ENCODE measurements around the gene PTPRA.

The PTPRA gene

GRCh38 chr20:3039426-3039825 is 166.1 kb downstream of the PTPRA start:
- DNase-seq (ENCODE audit: low read depth, low spot score), result no peak
- no peak for TF ChIP-seq CTCF (IDR thresholded peaks at IDR 0.05; ENCODE audit: low read depth, low read length)
- in situ Hi-C loops (cut with HindIII; ENCODE audit: low sequenced_read_pairs), result no loop called here
- no peak overlapping the region for H3K4me3 ChIP-seq (ENCODE audit: low read depth, low read length)

DNA sequence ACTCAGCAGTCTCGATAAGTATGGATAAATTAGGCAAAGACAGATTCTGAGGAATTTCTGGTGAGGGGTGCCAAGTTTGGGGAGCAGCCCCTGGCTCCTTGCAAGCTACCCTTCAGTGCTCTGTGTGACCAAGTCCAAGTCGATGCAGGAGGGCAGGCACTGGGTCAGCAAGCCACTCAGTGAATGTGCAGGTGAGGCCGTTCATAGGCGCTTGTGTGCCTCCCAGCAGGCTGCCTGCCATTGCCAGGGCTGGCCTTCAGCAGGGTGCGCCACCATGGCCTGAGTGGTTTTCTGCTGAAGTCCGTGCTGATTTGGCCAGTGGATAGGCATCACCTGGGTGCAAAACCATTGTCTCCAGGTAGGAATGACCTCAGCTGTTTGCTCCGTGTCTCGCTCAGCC is 166.8 kb downstream of the PTPRA start:
- H3K4me3 ChIP-seq (ENCODE audit: low read depth, low read length), result no peak overlapping the region
- in situ Hi-C loops (cut with HindIII; ENCODE audit: low sequenced_read_pairs), result no loop called here
- no peak for DNase-seq (ENCODE audit: low read depth, low spot score)
- no peak for TF ChIP-seq CTCF (IDR thresholded peaks at IDR 0.05; ENCODE audit: low read depth, low read length)

DNA sequence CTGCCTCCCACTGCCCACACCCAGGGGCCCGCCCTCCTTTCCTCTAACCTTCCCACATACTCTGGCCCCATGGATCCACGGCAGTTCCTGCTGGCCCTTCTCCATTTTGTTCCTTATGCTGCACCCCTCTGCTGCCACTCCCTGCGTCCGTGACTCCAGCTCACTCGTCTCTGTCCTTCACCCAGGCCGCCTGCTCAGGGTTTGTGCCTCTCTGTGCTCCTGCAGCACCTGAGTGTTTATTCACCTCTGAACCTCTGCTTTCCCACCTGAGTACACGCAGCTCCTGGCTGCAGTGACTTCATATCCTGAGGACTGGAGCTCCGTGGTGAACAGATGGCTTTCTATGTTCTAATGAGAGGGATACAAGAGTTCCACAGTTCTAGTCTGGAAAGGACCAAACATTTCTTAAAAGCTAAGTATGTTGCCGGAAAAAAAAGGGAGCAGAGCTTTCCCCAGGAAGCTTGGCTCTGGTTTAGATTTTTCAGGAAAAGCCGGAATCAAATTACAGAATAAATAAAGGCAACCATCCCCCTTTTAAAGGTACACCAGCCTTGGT is 168.7 kb downstream of the PTPRA start:
- no peak for TF ChIP-seq CTCF (IDR thresholded peaks at IDR 0.05; ENCODE audit: low read depth, low read length)
- in situ Hi-C loops (cut with HindIII; ENCODE audit: low sequenced_read_pairs), result no loop called here
- no peak overlapping the region for H3K4me3 ChIP-seq (ENCODE audit: low read depth, low read length)
- DNase-seq (ENCODE audit: low read depth, low spot score), result peak; percentile 7

- TF ChIP-seq CTCF (IDR thresholded peaks at IDR 0.05; ENCODE audit: low read depth, low read length), result no peak
- in situ Hi-C loops (cut with HindIII; ENCODE audit: low sequenced_read_pairs), result no loop called here
Observed at GRCh38 chr20:3042625-3043024, 169.3 kb downstream of the PTPRA start.

GRCh38 chr20:3043322-3043721 is 170.0 kb downstream of the PTPRA start, which contains the start of gene GNRH2:
Gene GNRH2, plus strand, starts transcription at chr20:3043622. Its CDS starts 793 bp downstream, at chr20:3044415.
- H3K4me3 ChIP-seq (ENCODE audit: low read depth, low read length), result no peak within 1 kb of the TSS
- no peak for TF ChIP-seq CTCF (IDR thresholded peaks at IDR 0.05; ENCODE audit: low read depth, low read length)
- in situ Hi-C loops (cut with HindIII; ENCODE audit: low sequenced_read_pairs), result no loop called here
- DNase-seq (ENCODE audit: low read depth, low spot score), result no peak

More at GRCh38 chr20:3042625-3043024, 169.3 kb downstream of the PTPRA start:
- no peak overlapping the region for H3K4me3 ChIP-seq (ENCODE audit: low read depth, low read length)
- no peak for DNase-seq (ENCODE audit: low read depth, low spot score)

GRCh38 chr20:3044336-3044965 is 171.2 kb downstream of the PTPRA start:
- in situ Hi-C loops (cut with HindIII; ENCODE audit: low sequenced_read_pairs), result no loop called here
- no peak for TF ChIP-seq CTCF (IDR thresholded peaks at IDR 0.05; ENCODE audit: low read depth, low read length)
- H3K4me3 ChIP-seq (ENCODE audit: low read depth, low read length), result no peak overlapping the region
- DNase-seq (ENCODE audit: low read depth, low spot score), result no peak

Data from astrocyte of the spinal cord (primary cell).